ENCODE results near the gene SNN.

The SNN gene

GRCh38 chr16:11708421-11708820 lies 40.2 kb downstream of the SNN start:
- Histone ChIP-seq H3K9me2 (replicated peaks; ENCODE audit: control insufficient read depth, low read length) (no peaks in the 10 kb centered on the region), H3K27ac (ENCODE audit: low read depth, low read length) (no peak overlapping the region), H3K4me3 (ENCODE audit: low read length) (no peak overlapping the region), H3K4me2 (ENCODE audit: low read length) (no peak overlapping the region), H3K4me1 (ENCODE audit: control insufficient read depth, low read length) (peaks cover 24% of the 10 kb centered on the region), H3K9me3 (ENCODE audit: control insufficient read depth, insufficient read depth, low read length) (no peaks in the 10 kb centered on the region), H3K36me3 (ENCODE audit: control insufficient read depth, low read length) (peaks cover 38% of the 10 kb centered on the region), H3F3A (ENCODE audit: control insufficient read depth, insufficient read depth) (0 out of 2 replicates have a peak, but pooled peaks cover 3% of the 10 kb centered on the region), H3K79me2 (ENCODE audit: control insufficient read depth, low read length) (peaks cover 3% of the 10 kb centered on the region; the same call in 1 of the 2 replicates), H4K20me1 (ENCODE audit: control insufficient read depth, insufficient read depth, low read depth, low read length) (no peaks in the 10 kb centered on the region), H3K27me3 (ENCODE audit: control insufficient read depth, low read length) (no peaks in the 10 kb centered on the region)
- no peak for TF ChIP-seq EZH2phosphoT487 (IDR thresholded peaks at IDR 0.05; ENCODE audit: borderline replicate concordance, low read length)
- no peak for TF ChIP-seq CTCF (IDR thresholded peaks at IDR 0.05; ENCODE audit: low read depth, low read length, poor library complexity, severe bottlenecking)

GRCh38 chr16:11711662-11712061 lies 43.4 kb downstream of the SNN start:
- no peak for TF ChIP-seq EZH2phosphoT487 (IDR thresholded peaks at IDR 0.05; ENCODE audit: borderline replicate concordance, low read length)
- no peak for TF ChIP-seq CTCF (IDR thresholded peaks at IDR 0.05; ENCODE audit: low read depth, low read length, poor library complexity, severe bottlenecking)
- Histone ChIP-seq H3K4me2 (ENCODE audit: low read length) (no peak overlapping the region), H3K27me3 (ENCODE audit: control insufficient read depth, low read length) (no peaks in the 10 kb centered on the region), H3K36me3 (ENCODE audit: control insufficient read depth, low read length) (peaks cover 56% of the 10 kb centered on the region), H3F3A (ENCODE audit: control insufficient read depth, insufficient read depth) (peaks cover 15% of the 10 kb centered on the region), H3K79me2 (ENCODE audit: control insufficient read depth, low read length) (peaks cover 8% of the 10 kb centered on the region), H3K9me3 (ENCODE audit: control insufficient read depth, insufficient read depth, low read length) (no peaks in the 10 kb centered on the region), H4K20me1 (ENCODE audit: control insufficient read depth, insufficient read depth, low read depth, low read length) (no peaks in the 10 kb centered on the region), H3K9me2 (replicated peaks; ENCODE audit: control insufficient read depth, low read length) (no peaks in the 10 kb centered on the region), H3K27ac (ENCODE audit: low read depth, low read length) (no peak overlapping the region), H3K4me1 (ENCODE audit: control insufficient read depth, low read length) (peaks cover 46% of the 10 kb centered on the region), H3K4me3 (ENCODE audit: low read length) (no peak overlapping the region)

- Histone ChIP-seq H4K20me1 (ENCODE audit: control insufficient read depth, insufficient read depth, low read depth, low read length) (no peaks in the 10 kb centered on the region), H3F3A (ENCODE audit: control insufficient read depth, insufficient read depth) (peaks cover 15% of the 10 kb centered on the region), H3K27ac (ENCODE audit: low read depth, low read length) (no peak overlapping the region), H3K4me3 (ENCODE audit: low read length) (no peak overlapping the region), H3K27me3 (ENCODE audit: control insufficient read depth, low read length) (no peaks in the 10 kb centered on the region), H3K4me1 (ENCODE audit: control insufficient read depth, low read length) (peaks cover 49% of the 10 kb centered on the region), H3K9me3 (ENCODE audit: control insufficient read depth, insufficient read depth, low read length) (no peaks in the 10 kb centered on the region), H3K79me2 (ENCODE audit: control insufficient read depth, low read length) (peaks cover 10% of the 10 kb centered on the region), H3K9me2 (replicated peaks; ENCODE audit: control insufficient read depth, low read length) (no peaks in the 10 kb centered on the region), H3K36me3 (ENCODE audit: control insufficient read depth, low read length) (peaks cover 56% of the 10 kb centered on the region), H3K4me2 (ENCODE audit: low read length) (no peak overlapping the region)
- no peak for TF ChIP-seq CTCF (IDR thresholded peaks at IDR 0.05; ENCODE audit: low read depth, low read length, poor library complexity, severe bottlenecking)
- no peak for TF ChIP-seq EZH2phosphoT487 (IDR thresholded peaks at IDR 0.05; ENCODE audit: borderline replicate concordance, low read length)
These were observed 43.9 kb downstream of the SNN start for GRCh38 chr16:11712122-11712521.

Data from DOHH2 (cell line).